Tibial nerve (tissue), 4 donors: Measurements from ENCODE around the gene ISCA1.
"Not testable (repeated sequence)": the region's sequence is repeated elsewhere in the genome, so short reads cannot be mapped to it uniquely, and the experiment has no call there.

ENCODE experiments used
- EP300 ChIP-seq, 2 donors: sonication (generic); formaldehyde crosslinking; IDR thresholded peaks; one replicate each; pipeline ENCODE4 v1.6.1; 2017; ENCODE audit warnings: antibody characterized with exemption in 2 of 2, mild to moderate bottlenecking in 1 of 2
- POLR2A ChIP-seq, 2 donors: fragments of 450-650 bp; IDR thresholded peaks; one replicate each; pipeline ENCODE4 v1.6.1; 2017; ENCODE audit warnings: antibody characterized with exemption in 2 of 2, mild to moderate bottlenecking in 2 of 2, moderate library complexity in 2 of 2
- TF ChIP-seq, protein P1 (sequence below), 5 experiments: fragments of 200-600 bp in 3 of 5; fragments of 450-650 bp in 2 of 5; sonication (generic) in 3 of 5; IDR thresholded peaks; one replicate each; pipeline ENCODE4 v1.5.1; 2016 to 2019; ENCODE audit warnings: antibody characterized with exemption in 5 of 5, mild to moderate bottlenecking in 3 of 5, moderate library complexity in 2 of 5

DNA sequence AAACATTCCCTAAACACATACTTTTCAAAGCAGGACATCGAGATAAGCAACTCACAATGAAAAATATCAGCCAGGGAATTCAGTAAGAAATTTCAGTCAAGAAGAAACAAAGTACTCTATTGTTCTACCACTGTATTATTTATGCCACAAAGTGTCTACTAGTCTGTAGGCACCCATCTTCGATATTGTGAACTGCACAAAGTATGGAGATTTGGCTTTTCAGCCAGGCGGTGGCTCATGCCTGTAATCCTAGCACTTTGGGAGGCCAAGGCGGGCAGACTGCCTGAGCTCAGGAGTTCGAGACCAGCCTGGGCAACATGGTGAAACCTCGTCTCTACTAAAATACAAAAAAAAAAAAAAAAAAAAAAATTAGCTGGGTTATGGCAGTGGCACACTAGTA is 8.0 kb upstream of the ISCA1 start:
- not testable (repeated sequence) for TF ChIP-seq EP300, POLR2A (IDR thresholded peaks at IDR 0.05)
- TF ChIP-seq, protein P1, sequence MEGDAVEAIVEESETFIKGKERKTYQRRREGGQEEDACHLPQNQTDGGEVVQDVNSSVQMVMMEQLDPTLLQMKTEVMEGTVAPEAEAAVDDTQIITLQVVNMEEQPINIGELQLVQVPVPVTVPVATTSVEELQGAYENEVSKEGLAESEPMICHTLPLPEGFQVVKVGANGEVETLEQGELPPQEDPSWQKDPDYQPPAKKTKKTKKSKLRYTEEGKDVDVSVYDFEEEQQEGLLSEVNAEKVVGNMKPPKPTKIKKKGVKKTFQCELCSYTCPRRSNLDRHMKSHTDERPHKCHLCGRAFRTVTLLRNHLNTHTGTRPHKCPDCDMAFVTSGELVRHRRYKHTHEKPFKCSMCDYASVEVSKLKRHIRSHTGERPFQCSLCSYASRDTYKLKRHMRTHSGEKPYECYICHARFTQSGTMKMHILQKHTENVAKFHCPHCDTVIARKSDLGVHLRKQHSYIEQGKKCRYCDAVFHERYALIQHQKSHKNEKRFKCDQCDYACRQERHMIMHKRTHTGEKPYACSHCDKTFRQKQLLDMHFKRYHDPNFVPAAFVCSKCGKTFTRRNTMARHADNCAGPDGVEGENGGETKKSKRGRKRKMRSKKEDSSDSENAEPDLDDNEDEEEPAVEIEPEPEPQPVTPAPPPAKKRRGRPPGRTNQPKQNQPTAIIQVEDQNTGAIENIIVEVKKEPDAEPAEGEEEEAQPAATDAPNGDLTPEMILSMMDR (IDR thresholded peaks at IDR 0.05), result not testable (repeated sequence)
